ENCODE measurements around the gene MS4A3. TPM values are rescaled to one million over a fixed set of nuclear protein-coding genes. Genes with fewer than 3 reads are reported as not detected.
A peak's percentile ranks its signal among the peaks of the same experiment; 100 is the strongest.

MS4A3 gene
- total and polyA plus RNA-seq, 9 of the 15 experiments (the other 6 are each of a cell fraction or from before 2014, with no cell fraction given): 3.4 to 94.5 (median 58.8) TPM

DNA sequence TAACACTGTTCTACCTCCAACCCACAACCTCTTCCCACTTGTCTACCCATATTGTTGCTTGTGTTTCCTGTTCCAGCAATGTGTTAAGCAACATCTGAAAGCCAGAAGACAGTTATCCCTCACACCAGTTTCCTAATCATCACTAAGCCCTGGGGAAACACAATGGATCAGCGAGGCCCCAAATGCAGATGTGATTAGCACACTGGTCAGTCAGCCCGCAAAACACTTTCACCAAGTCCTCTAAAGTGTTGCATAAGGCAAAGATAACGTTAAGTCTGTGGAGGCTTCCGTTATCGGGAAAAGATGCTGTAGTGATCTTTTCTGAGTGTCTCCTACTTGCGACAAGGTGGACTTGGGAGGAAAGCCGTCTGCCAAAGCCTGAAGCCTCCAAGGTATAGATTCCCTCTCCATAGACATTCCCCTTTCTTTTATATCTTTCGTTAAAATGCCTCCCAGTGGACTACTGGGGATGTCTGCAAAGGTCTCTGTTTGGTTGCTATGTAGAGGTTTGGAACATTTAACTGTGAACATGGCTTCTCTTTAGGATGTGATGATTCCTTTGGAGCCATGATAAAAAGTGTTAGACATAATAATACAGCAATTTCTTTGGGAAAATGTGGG is at the start of gene MS4A3 (continued):
- TF ChIP-seq ETS2 (tag; IDR thresholded peaks at IDR 0.05; ENCODE audit: borderline replicate concordance, poor library complexity, severe bottlenecking) (no peak), ZNF551 (CRISPR knock-in tag; IDR thresholded peaks at IDR 0.05) (no peak), NR4A1 (CRISPR knock-in tag; IDR thresholded peaks at IDR 0.05) (no peak), NR4A1 (tag; IDR thresholded peaks at IDR 0.05) (no peak), PTRF (tag; IDR thresholded peaks at IDR 0.05) (no peak), TRIM24 (IDR thresholded peaks at IDR 0.05) (peak; percentile 86 to 92), BRD4 (IDR thresholded peaks at IDR 0.05) (no peak), NFIC (IDR thresholded peaks at IDR 0.05) (peak; percentile 46; the same call in 1 of the 2 replicates), PYGO2 (tag; IDR thresholded peaks at IDR 0.05) (no peak), CLOCK (CRISPR knock-in tag; IDR thresholded peaks at IDR 0.05; ENCODE audit: borderline replicate concordance) (no peak), TAF9B (IDR thresholded peaks at IDR 0.05; ENCODE audit: partially characterized antibody) (no peak), NCOA1 (IDR thresholded peaks at IDR 0.05; ENCODE audit: low read depth) (0 out of 2 replicates have a peak, but pooled peaks have one; percentile 39), RNF219 (CRISPR knock-in tag; IDR thresholded peaks at IDR 0.05) (no peak), PHTF2 (CRISPR knock-in tag; IDR thresholded peaks at IDR 0.05) (no peak), RNF2 (IDR thresholded peaks at IDR 0.05) (no peak), ETV1 (tag; conservative IDR thresholded peaks at IDR 0.05; ENCODE audit: low read depth) (no peak), NKRF (IDR thresholded peaks at IDR 0.05; ENCODE audit: borderline replicate concordance) (no peak), HCFC1 (IDR thresholded peaks at IDR 0.05; ENCODE audit: low read depth, low read length) (no peak), CHD2 (IDR thresholded peaks at IDR 0.05; ENCODE audit: low read depth, low read length) (no peak), RBM14 (IDR thresholded peaks at IDR 0.05; ENCODE audit: borderline replicate concordance, insufficient read depth, low read depth, low read length) (no peak), ZNF174 (CRISPR knock-in tag; IDR thresholded peaks at IDR 0.05) (no peak), TRIM28 (IDR thresholded peaks at IDR 0.05) (no peak)
- TF ChIP-seq, protein P1, sequence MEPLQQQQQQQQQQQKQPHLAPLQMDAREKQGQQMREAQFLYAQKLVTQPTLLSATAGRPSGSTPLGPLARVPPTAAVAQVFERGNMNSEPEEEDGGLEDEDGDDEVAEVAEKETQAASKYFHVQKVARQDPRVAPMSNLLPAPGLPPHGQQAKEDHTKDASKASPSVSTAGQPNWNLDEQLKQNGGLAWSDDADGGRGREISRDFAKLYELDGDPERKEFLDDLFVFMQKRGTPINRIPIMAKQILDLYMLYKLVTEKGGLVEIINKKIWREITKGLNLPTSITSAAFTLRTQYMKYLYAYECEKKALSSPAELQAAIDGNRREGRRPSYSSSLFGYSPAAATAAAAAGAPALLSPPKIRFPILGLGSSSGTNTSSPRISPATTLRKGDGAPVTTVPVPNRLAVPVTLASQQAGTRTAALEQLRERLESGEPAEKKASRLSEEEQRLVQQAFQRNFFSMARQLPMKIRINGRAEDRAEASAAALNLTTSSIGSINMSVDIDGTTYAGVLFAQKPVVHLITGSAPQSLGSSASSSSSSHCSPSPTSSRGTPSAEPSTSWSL (CRISPR knock-in tag; IDR thresholded peaks at IDR 0.05; ENCODE audit: borderline replicate concordance): no peak

Data from K562 (cell line).